ENCODE results near the gene MACF1. TPM values are rescaled to one million over a fixed set of nuclear protein-coding genes. Genes with fewer than 3 reads are reported as not detected.
"Not testable (repeated sequence)": the region's sequence is repeated elsewhere in the genome, so short reads cannot be mapped to it uniquely, and the experiment has no call there.

MACF1 gene
- total RNA-seq, 4 donors from 2014 or later = 210 to 602 (median 573) TPM

DNA sequence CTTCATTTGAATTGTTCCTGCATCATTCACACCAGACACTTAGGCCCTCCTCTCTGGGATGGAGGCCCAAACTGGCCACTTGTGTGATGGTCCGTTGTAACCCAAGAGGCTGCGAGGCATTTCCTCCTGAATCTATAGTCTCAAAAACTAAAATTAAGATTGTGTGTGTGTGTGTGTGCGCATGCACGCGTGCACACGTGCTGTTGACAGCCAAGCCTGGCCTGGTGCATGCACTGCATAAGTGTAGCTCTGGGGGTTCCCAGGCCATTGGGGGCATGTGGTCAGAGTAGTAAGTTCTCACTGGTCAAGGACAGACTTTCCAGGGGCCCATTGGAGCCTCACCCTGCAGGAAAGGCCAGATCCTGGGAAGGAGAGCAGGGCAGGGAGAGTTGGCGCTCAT lies 313.4 kb downstream of the MACF1 start:
- H3K9me3 ChIP-seq; H3K27ac ChIP-seq; H3K36me3 ChIP-seq; H3K4me1 ChIP-seq; H3K4me3 ChIP-seq; DNase-seq; H3K27me3 ChIP-seq; intact Hi-C loops (cut with DNase I; ENCODE audit: low total_unique reads): not testable (repeated sequence)

DNA sequence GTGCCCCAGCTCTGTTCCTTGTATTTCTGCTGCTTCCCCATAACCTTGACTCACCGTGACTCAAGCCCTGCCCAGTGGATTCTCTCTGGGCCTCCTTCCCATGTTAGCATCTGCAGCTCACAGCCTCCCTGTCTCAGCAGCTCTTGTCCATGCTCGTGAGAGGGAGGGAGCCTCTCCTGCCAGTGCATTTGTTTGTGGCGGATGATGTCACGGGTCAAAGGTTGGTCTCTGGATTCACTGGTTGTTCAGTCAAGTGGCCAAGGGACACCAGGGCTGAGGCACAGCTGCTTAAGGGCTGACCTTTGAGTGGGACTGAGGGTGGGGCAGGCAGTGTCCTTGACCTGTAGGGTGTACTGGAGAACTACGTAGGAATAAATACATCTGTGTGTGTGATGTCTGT lies 314.9 kb downstream of the MACF1 start:
- H3K27ac ChIP-seq; intact Hi-C loops (cut with DNase I; ENCODE audit: low total_unique reads); H3K27me3 ChIP-seq; H3K9me3 ChIP-seq; H3K36me3 ChIP-seq; H3K4me3 ChIP-seq; H3K4me1 ChIP-seq: not testable (repeated sequence)
- DNase-seq = peak in 1 of 2 donors; percentile 7

DNA sequence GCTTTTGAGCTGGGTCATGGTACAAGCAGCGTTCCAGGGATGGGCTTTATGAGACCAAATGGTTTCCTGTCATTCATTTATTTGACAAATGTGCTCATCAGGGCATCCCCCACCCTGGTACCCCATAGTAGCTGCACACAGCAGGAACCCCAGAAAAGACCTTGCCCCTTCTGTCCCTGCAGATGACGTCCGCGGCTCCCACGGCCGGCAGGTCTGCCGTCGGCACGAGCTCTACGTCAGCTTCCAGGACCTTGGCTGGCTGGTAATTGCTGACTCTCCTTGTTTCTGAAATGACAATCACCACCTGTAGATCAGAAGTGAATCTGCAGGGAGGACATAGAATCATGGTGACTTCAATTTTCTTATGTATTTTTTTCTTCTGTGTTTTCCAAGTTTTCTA lies 317.7 kb downstream of the MACF1 start:
- H3K9me3 ChIP-seq; H3K36me3 ChIP-seq; H3K27me3 ChIP-seq; H3K4me1 ChIP-seq; intact Hi-C loops (cut with DNase I; ENCODE audit: low total_unique reads); H3K27ac ChIP-seq; H3K4me3 ChIP-seq: not testable (repeated sequence)
- DNase-seq = peak in 1 of 2 donors; percentile 1

DNA sequence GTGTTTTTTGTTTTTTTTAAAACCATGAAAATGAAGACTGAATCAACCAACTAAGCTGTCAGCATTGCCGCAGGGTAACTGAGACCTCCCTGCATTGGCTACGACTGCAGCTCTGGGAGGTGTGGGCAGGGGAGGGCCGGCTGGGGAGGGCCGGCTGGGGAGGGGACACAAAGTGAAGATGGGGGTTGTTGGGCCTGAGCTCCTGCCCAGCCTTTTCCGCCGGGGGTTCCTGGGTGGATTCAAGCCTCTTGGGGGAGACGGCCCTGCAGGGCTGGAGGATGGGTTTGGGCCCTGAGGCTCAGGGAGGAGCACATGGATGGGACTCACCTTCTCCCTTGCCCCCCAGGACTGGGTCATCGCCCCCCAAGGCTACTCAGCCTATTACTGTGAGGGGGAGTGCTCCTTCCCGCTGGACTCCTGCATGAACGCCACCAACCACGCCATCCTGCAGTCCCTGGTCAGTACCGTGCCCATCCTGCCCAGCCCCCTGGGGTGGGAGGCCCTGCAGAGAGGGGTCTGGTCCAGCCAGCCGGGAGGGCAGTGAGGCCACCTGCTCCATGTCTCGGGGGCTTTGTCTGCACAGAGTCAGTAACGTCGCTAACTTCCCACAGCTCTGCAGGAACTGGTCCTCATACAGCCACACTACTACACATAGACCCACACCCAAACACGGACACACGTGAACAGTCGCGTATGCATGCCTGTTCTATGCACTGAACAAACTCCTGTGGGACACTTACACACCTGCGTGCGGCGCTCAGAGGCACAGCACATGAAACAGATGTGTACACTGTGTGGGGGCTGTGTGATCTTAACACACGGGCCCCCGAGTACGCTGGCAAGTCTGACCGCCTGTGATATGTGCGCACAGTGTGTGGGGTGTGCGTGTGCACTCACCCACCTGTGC lies 318.4 kb downstream of the MACF1 start:
- no peaks in the 10 kb centered on the region for H3K9me3 ChIP-seq
- no peaks in the 10 kb centered on the region for H3K4me1 ChIP-seq
- no peaks in the 10 kb centered on the region for H3K36me3 ChIP-seq
- H3K27ac ChIP-seq = no peak overlapping the region
- H3K27me3 ChIP-seq = no peaks in the 10 kb centered on the region
- DNase-seq = peak in 1 of 2 donors; percentile 11
- TF ChIP-seq, protein P1, sequence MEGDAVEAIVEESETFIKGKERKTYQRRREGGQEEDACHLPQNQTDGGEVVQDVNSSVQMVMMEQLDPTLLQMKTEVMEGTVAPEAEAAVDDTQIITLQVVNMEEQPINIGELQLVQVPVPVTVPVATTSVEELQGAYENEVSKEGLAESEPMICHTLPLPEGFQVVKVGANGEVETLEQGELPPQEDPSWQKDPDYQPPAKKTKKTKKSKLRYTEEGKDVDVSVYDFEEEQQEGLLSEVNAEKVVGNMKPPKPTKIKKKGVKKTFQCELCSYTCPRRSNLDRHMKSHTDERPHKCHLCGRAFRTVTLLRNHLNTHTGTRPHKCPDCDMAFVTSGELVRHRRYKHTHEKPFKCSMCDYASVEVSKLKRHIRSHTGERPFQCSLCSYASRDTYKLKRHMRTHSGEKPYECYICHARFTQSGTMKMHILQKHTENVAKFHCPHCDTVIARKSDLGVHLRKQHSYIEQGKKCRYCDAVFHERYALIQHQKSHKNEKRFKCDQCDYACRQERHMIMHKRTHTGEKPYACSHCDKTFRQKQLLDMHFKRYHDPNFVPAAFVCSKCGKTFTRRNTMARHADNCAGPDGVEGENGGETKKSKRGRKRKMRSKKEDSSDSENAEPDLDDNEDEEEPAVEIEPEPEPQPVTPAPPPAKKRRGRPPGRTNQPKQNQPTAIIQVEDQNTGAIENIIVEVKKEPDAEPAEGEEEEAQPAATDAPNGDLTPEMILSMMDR (IDR thresholded peaks at IDR 0.05) = no peak
- no peak for TF ChIP-seq POLR2A (IDR thresholded peaks at IDR 0.05)
- no peak overlapping the region for H3K4me3 ChIP-seq
- intact Hi-C loops (cut with DNase I; ENCODE audit: low total_unique reads) = no loop called here

DNA sequence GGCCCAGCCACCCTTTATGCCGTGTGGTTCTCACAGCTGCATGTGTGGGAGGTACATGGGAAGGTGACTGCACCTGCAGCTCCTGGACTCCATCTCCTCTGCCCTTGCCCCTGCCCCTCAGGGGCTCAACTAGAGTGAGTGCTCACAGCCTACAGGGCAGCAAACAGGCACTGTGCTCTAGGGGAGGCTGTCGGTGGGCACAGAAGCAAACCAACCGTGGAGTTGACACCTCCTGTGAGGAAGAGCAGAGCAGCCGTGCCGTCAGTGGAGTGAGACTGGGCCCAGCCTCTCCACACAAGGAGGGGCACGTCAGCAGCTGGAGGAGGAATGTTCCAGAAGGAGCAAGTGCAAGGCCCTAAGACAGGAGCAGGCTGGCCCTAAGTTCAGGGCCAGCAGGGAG lies 319.7 kb downstream of the MACF1 start:
- H3K9me3 ChIP-seq = no peaks in the 10 kb centered on the region
- TF ChIP-seq, protein P1 (IDR thresholded peaks at IDR 0.05) = no peak
- TF ChIP-seq POLR2A (IDR thresholded peaks at IDR 0.05) = no peak
- H3K27me3 ChIP-seq = no peaks in the 10 kb centered on the region
- no peak for DNase-seq
- intact Hi-C loops (cut with DNase I; ENCODE audit: low total_unique reads) = no loop called here
- no peak overlapping the region for H3K4me3 ChIP-seq
- H3K27ac ChIP-seq = no peak overlapping the region
- no peaks in the 10 kb centered on the region for H3K36me3 ChIP-seq
- no peaks in the 10 kb centered on the region for H3K4me1 ChIP-seq

DNA sequence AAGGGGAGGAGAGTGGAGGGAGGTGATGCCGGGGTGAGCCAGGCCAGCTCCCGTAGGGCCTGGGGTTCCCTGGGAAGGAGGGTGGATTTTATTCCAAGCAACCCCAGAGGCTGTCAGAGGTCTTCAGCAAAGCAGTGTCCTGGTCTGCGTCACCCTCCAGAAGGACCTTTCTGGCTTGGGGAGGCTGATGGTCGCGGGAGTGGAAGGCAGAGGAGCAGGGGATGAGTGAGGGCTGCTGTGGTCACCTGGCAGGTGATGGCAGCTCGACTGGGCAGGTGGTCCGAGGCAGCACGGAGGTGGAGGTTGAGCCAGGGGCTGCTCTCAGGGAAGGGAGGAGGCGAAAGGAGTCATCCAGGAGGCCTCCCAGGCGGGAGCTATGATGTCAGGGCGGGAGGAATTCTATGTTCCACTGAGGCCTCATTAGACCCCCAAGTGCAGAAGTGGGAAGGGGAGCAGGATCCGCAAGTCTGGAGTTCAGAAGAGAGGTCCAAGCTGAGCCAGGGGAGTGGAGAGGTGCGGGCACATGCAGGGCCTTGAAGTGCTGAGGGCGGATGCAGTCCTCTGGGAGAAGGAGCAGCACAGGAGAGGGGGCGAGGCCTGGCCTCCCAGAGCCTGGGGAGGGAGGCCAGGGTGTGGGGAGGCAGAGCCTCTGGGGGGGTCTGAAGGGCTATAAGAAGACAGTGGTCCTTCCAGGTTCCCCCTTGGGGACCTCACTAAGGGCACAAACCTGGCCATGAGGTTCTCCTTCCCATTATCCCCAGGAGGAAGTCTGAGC lies 320.3 kb downstream of the MACF1 start:
- no peak for DNase-seq
- intact Hi-C loops (cut with DNase I; ENCODE audit: low total_unique reads) = no loop called here
- no peaks in the 10 kb centered on the region for H3K9me3 ChIP-seq
- H3K27me3 ChIP-seq = no peaks in the 10 kb centered on the region
- H3K27ac ChIP-seq = no peak overlapping the region
- no peak overlapping the region for H3K4me3 ChIP-seq
- no peaks in the 10 kb centered on the region for H3K4me1 ChIP-seq
- TF ChIP-seq, protein P1 (IDR thresholded peaks at IDR 0.05) = no peak
- TF ChIP-seq POLR2A (IDR thresholded peaks at IDR 0.05) = no peak
- H3K36me3 ChIP-seq = no peaks in the 10 kb centered on the region

Measured in uterus (tissue), 4 donors.